SIG-M5 (cell line): Measurements from ENCODE around the gene ZMIZ2.
"Not testable (repeated sequence)": the region's sequence is repeated elsewhere in the genome, so short reads cannot be mapped to it uniquely, and the experiment has no call there.

Experiments
- DNase-seq: peaks from one replicate; lab custom pipeline; 2025; lab: John Stamatoyannopoulos, UW

The ZMIZ2 gene

GRCh38 chr7:44769776-44770294, 21.2 kb downstream of the ZMIZ2 start:
- DNase-seq: no peak

GRCh38 chr7:44771358-44771757, 22.7 kb downstream of the ZMIZ2 start:
- DNase-seq: no peak

GRCh38 chr7:44772440-44772839, 23.8 kb downstream of the ZMIZ2 start:
- DNase-seq: no peak

GRCh38 chr7:44772867-44773266, 24.2 kb downstream of the ZMIZ2 start:
- DNase-seq: no peak

GRCh38 chr7:44774486-44774885, 25.8 kb downstream of the ZMIZ2 start:
- not testable (repeated sequence) for DNase-seq

GRCh38 chr7:44775383-44776107, 26.9 kb downstream of the ZMIZ2 start:
- DNase-seq: no peak

- no peak for DNase-seq
These were observed 27.6 kb downstream of the ZMIZ2 start for GRCh38 chr7:44776211-44776610.

GRCh38 chr7:44782460-44782859, 33.8 kb downstream of the ZMIZ2 start:
- DNase-seq: no peak

GRCh38 chr7:44783407-44783806, 34.8 kb downstream of the ZMIZ2 start:
- DNase-seq: no peak

- no peak for DNase-seq
These were observed 35.7 kb downstream of the ZMIZ2 start for GRCh38 chr7:44784364-44784763.

GRCh38 chr7:44785218-44785617, 36.6 kb downstream of the ZMIZ2 start:
- not testable (repeated sequence) for DNase-seq

- DNase-seq: no peak
These were observed 38.4 kb downstream of the ZMIZ2 start for GRCh38 chr7:44787041-44787440.

- no peak for DNase-seq
These were observed 39.1 kb downstream of the ZMIZ2 start for GRCh38 chr7:44787762-44788161.

GRCh38 chr7:44789990-44790389, 41.3 kb downstream of the ZMIZ2 start:
- no peak for DNase-seq

GRCh38 chr7:44791278-44792219, 42.9 kb downstream of the ZMIZ2 start:
- no peak for DNase-seq

- DNase-seq: no peak
These were observed 45.3 kb downstream of the ZMIZ2 start for GRCh38 chr7:44793919-44794318.

- no peak for DNase-seq
These were observed 45.7 kb downstream of the ZMIZ2 start for GRCh38 chr7:44794331-44794730.

- DNase-seq: no peak
These were observed 47.4 kb downstream of the ZMIZ2 start for GRCh38 chr7:44796034-44796503.

- DNase-seq: peak; percentile 78
These were observed 48.1 kb downstream of the ZMIZ2 start, which contains the start of gene PPIA for GRCh38 chr7:44796504-44797328. Gene PPIA, plus strand, starts transcription at chr7:44796681. Its CDS starts 44 bp downstream, at chr7:44796725.

- peak; percentile 52 for DNase-seq
These were observed 48.9 kb downstream of the ZMIZ2 start for GRCh38 chr7:44797329-44798258.
